Duodenal mucosa (tissue), 2 donors: ENCODE results near the gene CTH.

Experiments used
- H3K27ac ChIP-seq: one replicate; pipeline ENCODE4 v1.7.0; 2013; ENCODE audit warnings: low read depth, low read length
- H3K27me3 ChIP-seq, 2 donors: one replicate each; pipeline ENCODE4 v1.7.0; 2013; ENCODE audit warnings: low read length in 2 of 2, control low read depth in 1 of 2; ENCODE audit not compliant: insufficient read depth in 2 of 2, control insufficient read depth in 1 of 2
- H3K36me3 ChIP-seq, 2 donors: one replicate each; pipeline ENCODE4 v1.7.0; 2013; ENCODE audit warnings: low read length in 2 of 2, control low read depth in 1 of 2; ENCODE audit not compliant: insufficient read depth in 2 of 2, control insufficient read depth in 1 of 2
- H3K4me1 ChIP-seq, 2 donors: one replicate each; pipeline ENCODE4 v1.7.0; 2013; ENCODE audit warnings: low read length in 2 of 2, control low read depth in 1 of 2; ENCODE audit not compliant: insufficient read depth in 2 of 2, control insufficient read depth in 1 of 2
- H3K4me3 ChIP-seq, 2 donors: one replicate each; pipeline ENCODE4 v1.7.0; 2013; ENCODE audit warnings: low read length in 2 of 2, low read depth in 1 of 2
- H3K9ac ChIP-seq, 2 donors: one replicate each; pipeline ENCODE4 v1.7.0; 2013; ENCODE audit warnings: low read length in 2 of 2, low read depth in 1 of 2
- H3K9me3 ChIP-seq, 2 donors: one replicate each; pipeline ENCODE4 v1.7.0; 2013; ENCODE audit warnings: low read length in 2 of 2, control low read depth in 1 of 2; ENCODE audit not compliant: control insufficient read depth in 1 of 2

The CTH gene

DNA sequence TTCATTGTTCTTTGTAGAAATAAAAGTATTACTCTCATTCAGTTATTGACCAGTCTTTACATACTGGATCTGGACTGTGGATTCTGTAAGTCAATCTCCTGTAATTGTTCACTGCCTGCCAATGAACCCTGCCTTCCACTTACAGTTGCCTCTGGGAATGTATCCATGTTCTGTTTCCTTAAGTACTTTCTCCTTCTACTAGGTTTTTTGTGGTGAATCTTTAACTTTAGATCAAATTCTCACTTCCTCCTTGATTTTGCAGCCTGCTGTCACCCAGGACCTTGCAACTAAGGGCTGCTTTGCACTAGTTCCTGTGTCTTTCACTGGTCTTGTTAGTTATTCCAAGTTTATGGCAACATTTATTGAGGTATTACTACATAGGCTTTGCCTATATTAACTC is 28.4 kb upstream of the CTH start:
- Histone ChIP-seq H3K9ac (no peak overlapping the region), H3K9me3 (no peaks in the 10 kb centered on the region), H3K27ac (no peak overlapping the region), H3K27me3 (no peaks in the 10 kb centered on the region), H3K4me3 (no peak overlapping the region), H3K4me1 (no peaks in the 10 kb centered on the region), H3K36me3 (no peaks in the 10 kb centered on the region)

DNA sequence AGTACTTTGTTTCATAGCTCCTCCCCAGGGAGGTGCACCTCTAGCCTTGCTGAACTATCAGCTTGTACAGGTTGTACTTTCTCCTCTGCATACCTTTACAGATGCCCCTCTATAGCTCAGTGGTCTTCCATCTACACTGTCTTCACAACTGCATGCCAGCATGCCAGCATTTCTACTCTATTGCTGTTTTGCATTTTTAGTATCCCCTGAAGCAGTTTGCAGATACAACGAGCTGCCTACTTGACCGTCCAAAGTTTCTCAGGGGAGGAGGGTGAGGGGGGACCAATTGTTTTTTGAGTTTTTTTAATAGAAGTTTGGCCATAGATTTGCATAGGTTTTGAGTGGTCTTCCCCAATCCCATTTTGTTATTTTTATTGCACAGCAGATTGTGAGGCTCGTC is 27.6 kb upstream of the CTH start:
- H3K27ac ChIP-seq, result no peak overlapping the region
- no peaks in the 10 kb centered on the region for H3K4me1 ChIP-seq
- H3K9me3 ChIP-seq, result no peaks in the 10 kb centered on the region
- H3K4me3 ChIP-seq, result no peak overlapping the region
- H3K36me3 ChIP-seq, result no peaks in the 10 kb centered on the region
- H3K9ac ChIP-seq, result no peak overlapping the region
- H3K27me3 ChIP-seq, result no peaks in the 10 kb centered on the region

- H3K27ac ChIP-seq, result no peak overlapping the region
- no peaks in the 10 kb centered on the region for H3K9me3 ChIP-seq
- no peaks in the 10 kb centered on the region for H3K4me1 ChIP-seq
- no peaks in the 10 kb centered on the region for H3K27me3 ChIP-seq
- H3K4me3 ChIP-seq, result no peak overlapping the region
- H3K9ac ChIP-seq, result no peak overlapping the region
- no peaks in the 10 kb centered on the region for H3K36me3 ChIP-seq
These were observed 26.5 kb upstream of the CTH start for GRCh38 chr1:70384542-70384941.

GRCh38 chr1:70385477-70385876 is 25.6 kb upstream of the CTH start:
- no peak overlapping the region for H3K9ac ChIP-seq
- H3K27ac ChIP-seq, result no peak overlapping the region
- no peaks in the 10 kb centered on the region for H3K36me3 ChIP-seq
- H3K9me3 ChIP-seq, result no peaks in the 10 kb centered on the region
- H3K4me1 ChIP-seq, result no peaks in the 10 kb centered on the region
- no peaks in the 10 kb centered on the region for H3K27me3 ChIP-seq
- H3K4me3 ChIP-seq, result no peak overlapping the region

GRCh38 chr1:70386121-70386520 is 24.9 kb upstream of the CTH start:
- Histone ChIP-seq H3K4me1 (no peaks in the 10 kb centered on the region), H3K9me3 (no peaks in the 10 kb centered on the region), H3K36me3 (no peaks in the 10 kb centered on the region), H3K9ac (no peak overlapping the region), H3K4me3 (no peak overlapping the region), H3K27ac (no peak overlapping the region), H3K27me3 (no peaks in the 10 kb centered on the region)

- Histone ChIP-seq H3K9me3 (no peaks in the 10 kb centered on the region), H3K4me3 (no peak overlapping the region), H3K36me3 (no peaks in the 10 kb centered on the region), H3K27ac (no peak overlapping the region), H3K27me3 (no peaks in the 10 kb centered on the region), H3K4me1 (no peaks in the 10 kb centered on the region), H3K9ac (no peak overlapping the region)
These were observed 23.6 kb upstream of the CTH start for GRCh38 chr1:70387507-70387906.

GRCh38 chr1:70392626-70393025 is 18.4 kb upstream of the CTH start:
- no peak overlapping the region for H3K4me3 ChIP-seq
- H3K27ac ChIP-seq, result no peak overlapping the region
- H3K9me3 ChIP-seq, result no peaks in the 10 kb centered on the region
- H3K27me3 ChIP-seq, result no peaks in the 10 kb centered on the region
- no peaks in the 10 kb centered on the region for H3K4me1 ChIP-seq
- no peak overlapping the region for H3K9ac ChIP-seq
- no peaks in the 10 kb centered on the region for H3K36me3 ChIP-seq

- no peaks in the 10 kb centered on the region for H3K27me3 ChIP-seq
- H3K27ac ChIP-seq, result no peak overlapping the region
- no peaks in the 10 kb centered on the region for H3K4me1 ChIP-seq
- H3K36me3 ChIP-seq, result no peaks in the 10 kb centered on the region
- H3K9me3 ChIP-seq, result no peaks in the 10 kb centered on the region
- no peak overlapping the region for H3K4me3 ChIP-seq
- H3K9ac ChIP-seq, result no peak overlapping the region
These were observed 14.5 kb upstream of the CTH start for GRCh38 chr1:70396607-70397006.

- H3K4me3 ChIP-seq, result no peak overlapping the region
- no peaks in the 10 kb centered on the region for H3K27me3 ChIP-seq
- no peaks in the 10 kb centered on the region for H3K9me3 ChIP-seq
- no peaks in the 10 kb centered on the region for H3K4me1 ChIP-seq
- H3K9ac ChIP-seq, result no peak overlapping the region
- H3K36me3 ChIP-seq, result no peaks in the 10 kb centered on the region
- no peak overlapping the region for H3K27ac ChIP-seq
These were observed 14.1 kb upstream of the CTH start for GRCh38 chr1:70397013-70397412.

GRCh38 chr1:70400335-70400734 is 10.7 kb upstream of the CTH start:
- no peak overlapping the region for H3K9ac ChIP-seq
- H3K4me1 ChIP-seq, result no peaks in the 10 kb centered on the region
- no peak overlapping the region for H3K4me3 ChIP-seq
- no peaks in the 10 kb centered on the region for H3K36me3 ChIP-seq
- no peaks in the 10 kb centered on the region for H3K27me3 ChIP-seq
- no peaks in the 10 kb centered on the region for H3K9me3 ChIP-seq
- H3K27ac ChIP-seq, result no peak overlapping the region

DNA sequence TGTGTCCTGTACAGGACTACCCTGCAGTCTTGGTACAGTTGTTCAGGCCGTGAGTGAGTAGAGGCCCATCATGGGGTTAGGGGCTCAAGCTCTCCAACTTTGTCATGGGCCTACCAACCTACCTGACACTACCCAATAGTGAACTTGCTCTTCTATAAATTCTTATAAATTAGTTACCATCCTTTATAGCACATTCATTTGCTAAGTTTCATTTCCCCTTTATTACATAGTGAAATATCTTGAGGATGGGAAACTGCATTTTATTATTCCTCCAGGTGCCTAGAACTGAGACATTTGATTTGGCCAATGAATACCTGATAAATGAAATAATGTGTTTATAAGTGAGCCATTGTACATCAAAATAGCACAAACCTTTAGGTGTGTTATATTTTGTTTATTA is 9.1 kb upstream of the CTH start:
- H3K4me1 ChIP-seq, result no peaks in the 10 kb centered on the region
- no peaks in the 10 kb centered on the region for H3K27me3 ChIP-seq
- no peaks in the 10 kb centered on the region for H3K36me3 ChIP-seq
- no peak overlapping the region for H3K9ac ChIP-seq
- no peak overlapping the region for H3K27ac ChIP-seq
- H3K4me3 ChIP-seq, result no peak overlapping the region
- H3K9me3 ChIP-seq, result no peaks in the 10 kb centered on the region
